Activated B cell treated with CpG ODN at 0.5 μM for 24 hours (primary cell): Measurements from ENCODE around the gene CYP39A1. TPM values are rescaled to one million over a fixed set of nuclear protein-coding genes. Genes with fewer than 3 reads are reported as not detected.

Experiments
- ATAC-seq: fragments of 200-7000 bp; cut with Tn5 transposase; one replicate; pipeline ENCODE4 v1.10.0; 2021; ENCODE audit warnings: low read depth, mild to moderate bottlenecking, moderate library complexity
- CTCF ChIA-PET: fragments of 350-600 bp; sonication (Branson Sonifier 250); formaldehyde crosslinking; loops from one replicate; lab custom pipeline; 2021; ENCODE audit warnings: antibody characterized with exemption; lab: Charles Lee
- POLR2A ChIA-PET: fragments of 350-600 bp; sonication (Branson Sonifier 250); formaldehyde crosslinking; loops from one replicate; lab custom pipeline; 2021; ENCODE audit warnings: antibody characterized with exemption; lab: Charles Lee
- DNase-seq: peaks from one replicate; pipeline ENCODE4 v3.0.0; 2022
- H3K27ac Mint-ChIP-seq: one replicate; pipeline ENCODE4 v1.8.0; 2020; ENCODE audit warnings: mixed read lengths
- H3K27me3 Mint-ChIP-seq: one replicate; pipeline ENCODE4 v1.8.0; 2021; ENCODE audit warnings: mixed read lengths
- H3K36me3 Mint-ChIP-seq: one replicate; pipeline ENCODE4 v1.8.0; 2021; ENCODE audit warnings: low read depth, mixed read lengths
- H3K4me1 Mint-ChIP-seq: one replicate; pipeline ENCODE4 v1.8.0; 2021; ENCODE audit warnings: mixed read lengths
- H3K4me3 Mint-ChIP-seq: one replicate; pipeline ENCODE4 v1.8.0; 2020; ENCODE audit warnings: mild to moderate bottlenecking, mixed read lengths
- H3K9me3 Mint-ChIP-seq: one replicate; pipeline ENCODE4 v1.8.0; 2020; ENCODE audit warnings: mixed read lengths
- CTCF ChIP-seq: fragments of 200-600 bp; IDR thresholded peaks from one replicate; pipeline ENCODE4 v1.8.0; 2022; ENCODE audit warnings: antibody characterized with exemption, mild to moderate bottlenecking
- intact Hi-C: fragments of 100-400 bp; cut with micrococcal nuclease; formaldehyde crosslinking; loops from one replicate; pipeline ENCODE4 v1.15.1; 2024
- total RNA-seq: library from RNA; stranded (reverse); gene quantifications from 2 replicates; pipeline ENCODE4 v1.2.3, GENCODE V29; 2022

CYP39A1 gene
- total RNA-seq, 1 donor from 2014 or later = not detected

- H3K9me3 Mint-ChIP-seq = no peaks in the 10 kb centered on the region
- intact Hi-C loops = no loop called here
- peaks cover 3% of the 10 kb centered on the region for H3K27me3 Mint-ChIP-seq
- no peaks in the 10 kb centered on the region for H3K4me1 Mint-ChIP-seq
- ChIA-PET CTCF (no interaction called here), POLR2A (no interaction called here)
- H3K4me3 Mint-ChIP-seq = no peak overlapping the region
- ATAC-seq = no peak
- no peak overlapping the region for H3K27ac Mint-ChIP-seq
- no peaks in the 10 kb centered on the region for H3K36me3 Mint-ChIP-seq
- no peak for TF ChIP-seq CTCF
- DNase-seq = no peak
These were observed 145.2 kb downstream of the CYP39A1 start for GRCh38 chr6:46507426-46507825.

- Mint-ChIP-seq H3K9me3 (no peaks in the 10 kb centered on the region), H3K27ac (no peak overlapping the region), H3K36me3 (no peaks in the 10 kb centered on the region), H3K4me3 (no peak overlapping the region), H3K27me3 (peaks cover 6% of the 10 kb centered on the region), H3K4me1 (peaks cover 2% of the 10 kb centered on the region)
- intact Hi-C loops = no loop called here
- no peak for ATAC-seq
- ChIA-PET POLR2A (no interaction called here), CTCF (no interaction called here)
- DNase-seq = no peak
- TF ChIP-seq CTCF = no peak
These were observed 146.7 kb downstream of the CYP39A1 start for GRCh38 chr6:46505693-46506512.

GRCh38 chr6:46504242-46504641, 148.4 kb downstream of the CYP39A1 start:
- ATAC-seq = no peak
- Mint-ChIP-seq H3K27me3 (peaks cover 13% of the 10 kb centered on the region), H3K4me3 (no peak overlapping the region), H3K27ac (no peak overlapping the region), H3K36me3 (no peaks in the 10 kb centered on the region), H3K9me3 (no peaks in the 10 kb centered on the region), H3K4me1 (peaks cover 2% of the 10 kb centered on the region)
- POLR2A ChIA-PET = no interaction called here
- CTCF ChIA-PET = no interaction called here
- TF ChIP-seq CTCF = no peak
- intact Hi-C loops = no loop called here
- DNase-seq = no peak

- H3K4me1 Mint-ChIP-seq = peaks cover 2% of the 10 kb centered on the region
These were observed 150.0 kb downstream of the CYP39A1 start for GRCh38 chr6:46502486-46503119.

More at GRCh38 chr6:46502486-46503119, 150.0 kb downstream of the CYP39A1 start:
- POLR2A ChIA-PET = no interaction called here
- intact Hi-C loops = no loop called here
- Mint-ChIP-seq H3K27ac (no peak overlapping the region), H3K4me3 (no peak overlapping the region), H3K27me3 (peaks cover 17% of the 10 kb centered on the region), H3K9me3 (no peaks in the 10 kb centered on the region), H3K36me3 (no peaks in the 10 kb centered on the region)
- DNase-seq (no peak), ATAC-seq (no peak)
- TF ChIP-seq CTCF = no peak
- CTCF ChIA-PET = no interaction called here
